Measurements from ENCODE around the gene RXRG.

Gene RXRG

GRCh38 chr1:165409657-165410358, 35.1 kb downstream of the RXRG start:
- no peak for TF ChIP-seq FOXP2 (optimal IDR thresholded peaks at IDR 0.05; ENCODE audit: borderline replicate concordance, extremely low read depth, extremely low read length, insufficient read depth)
- TF ChIP-seq TAF1 (IDR thresholded peaks at IDR 0.05; ENCODE audit: borderline replicate concordance, insufficient read depth, low read length): no peak
- no peak for TF ChIP-seq REST (IDR thresholded peaks at IDR 0.05; ENCODE audit: insufficient read depth in 1 of 2, low read depth in 2 of 2, low read length in 2 of 2)
- no peak for TF ChIP-seq POLR2AphosphoS5 (IDR thresholded peaks at IDR 0.05; ENCODE audit: low read depth, low read length)
- no peak for TF ChIP-seq SIN3A (IDR thresholded peaks at IDR 0.05; ENCODE audit: borderline replicate concordance, insufficient read depth, low read length)

GRCh38 chr1:165408518-165408917, 36.4 kb downstream of the RXRG start:
- TF ChIP-seq REST (IDR thresholded peaks at IDR 0.05; ENCODE audit: insufficient read depth in 1 of 2, low read depth in 2 of 2, low read length in 2 of 2) (no peak), SIN3A (IDR thresholded peaks at IDR 0.05; ENCODE audit: borderline replicate concordance, insufficient read depth, low read length) (no peak), POLR2AphosphoS5 (IDR thresholded peaks at IDR 0.05; ENCODE audit: low read depth, low read length) (no peak), TAF1 (IDR thresholded peaks at IDR 0.05; ENCODE audit: borderline replicate concordance, insufficient read depth, low read length) (no peak), FOXP2 (optimal IDR thresholded peaks at IDR 0.05; ENCODE audit: borderline replicate concordance, extremely low read depth, extremely low read length, insufficient read depth) (no peak)

- TF ChIP-seq TAF1 (IDR thresholded peaks at IDR 0.05; ENCODE audit: borderline replicate concordance, insufficient read depth, low read length) (no peak), SIN3A (IDR thresholded peaks at IDR 0.05; ENCODE audit: borderline replicate concordance, insufficient read depth, low read length) (no peak), REST (IDR thresholded peaks at IDR 0.05; ENCODE audit: insufficient read depth in 1 of 2, low read depth in 2 of 2, low read length in 2 of 2) (no peak), FOXP2 (optimal IDR thresholded peaks at IDR 0.05; ENCODE audit: borderline replicate concordance, extremely low read depth, extremely low read length, insufficient read depth) (no peak), POLR2AphosphoS5 (IDR thresholded peaks at IDR 0.05; ENCODE audit: low read depth, low read length) (no peak)
These were observed 37.5 kb downstream of the RXRG start for GRCh38 chr1:165407398-165407797.

GRCh38 chr1:165403835-165404482, 41.0 kb downstream of the RXRG start:
- TF ChIP-seq POLR2AphosphoS5 (IDR thresholded peaks at IDR 0.05; ENCODE audit: low read depth, low read length): no peak
- TF ChIP-seq SIN3A (IDR thresholded peaks at IDR 0.05; ENCODE audit: borderline replicate concordance, insufficient read depth, low read length): no peak
- no peak for TF ChIP-seq TAF1 (IDR thresholded peaks at IDR 0.05; ENCODE audit: borderline replicate concordance, insufficient read depth, low read length)
- TF ChIP-seq REST (IDR thresholded peaks at IDR 0.05; ENCODE audit: insufficient read depth in 1 of 2, low read depth in 2 of 2, low read length in 2 of 2): no peak

Data from PFSK-1 (cell line).